Transverse colon (tissue), 4 donors: ENCODE data around the gene TBL1X. TPM values are rescaled to one million over a fixed set of nuclear protein-coding genes. Genes with fewer than 3 reads are reported as not detected.

ENCODE experiments used
- DNase-seq: peaks from one replicate; pipeline ENCODE4 v3.0.0-alpha.2; 2019
- H3K27ac ChIP-seq, 4 donors: fragments of 200-600 bp; sonication (generic); 2 replicates each; pipeline ENCODE4 v1.5.1; 2016 to 2018; ENCODE audit warnings: inconsistent platforms in 4 of 4
- H3K27me3 ChIP-seq: fragments of 200-600 bp; sonication (generic); 2 replicates; pipeline ENCODE4 v1.5.1; 2017; ENCODE audit warnings: inconsistent platforms
- H3K36me3 ChIP-seq, 4 donors: fragments of 200-600 bp; sonication (generic); 2 replicates each; pipeline ENCODE4 v1.5.1; 2017 to 2019; ENCODE audit warnings: inconsistent platforms in 4 of 4
- H3K4me1 ChIP-seq, 4 donors: fragments of 200-600 bp; sonication (generic); 2 replicates each; pipeline ENCODE4 v1.5.1; 2017 to 2020; ENCODE audit warnings: inconsistent platforms in 4 of 4
- H3K4me3 ChIP-seq, 4 donors: fragments of 200-600 bp; sonication (generic); 1 replicate in 1 of 4; 2 replicates in 3 of 4; pipeline versions ENCODE4 v1.5.1 to v1.6.1; 2017 to 2019; ENCODE audit warnings: inconsistent platforms in 4 of 4
- H3K9me3 ChIP-seq, 2 donors: fragments of 200-600 bp; sonication (generic); 2 replicates each; pipeline ENCODE4 v1.5.1; 2017 to 2019; ENCODE audit warnings: inconsistent platforms in 2 of 2
- EP300 ChIP-seq: sonication (generic); formaldehyde crosslinking; IDR thresholded peaks from one replicate; pipeline ENCODE4 v1.6.1; 2017; ENCODE audit warnings: antibody characterized with exemption, low read depth
- POLR2A ChIP-seq: fragments of 450-650 bp; IDR thresholded peaks from one replicate; pipeline ENCODE4 v1.6.1; 2016; ENCODE audit warnings: antibody characterized with exemption, mild to moderate bottlenecking, moderate library complexity
- POLR2AphosphoS5 ChIP-seq, 3 donors: sonication (generic); formaldehyde crosslinking; IDR thresholded peaks; one replicate each; pipeline ENCODE4 v1.6.1; 2016; ENCODE audit warnings: antibody characterized with exemption in 3 of 3
- WGBS, 2 donors: methylation state at CpG; one replicate each; pipeline ENCODE4 v1.1.5; 2018; ENCODE audit warnings: low coverage in 1 of 2; 5-methylcytosine and 5-hydroxymethylcytosine counted together
- in situ Hi-C, 4 donors: fragments of 200-750 bp; cut with MboI; loops; one replicate each; pipeline versions ENCODE4 v1.15.0 to v1.15.1; 2017; ENCODE audit warnings: low sequenced_read_pairs in 3 of 4, low pct_ligation_motif_present in 1 of 4, low pct_unique_long_range_greater_than_20kb in 1 of 4
- intact Hi-C: fragments of 100-400 bp; cut with DNase I; formaldehyde crosslinking; loops from one replicate; pipeline ENCODE4 v1.15.1; 2023; ENCODE audit warnings: low total_unique reads
- total RNA-seq, 4 donors: library from RNA; depleted of rRNA; stranded (reverse); fragments of >200 nt; gene quantifications; one replicate each; pipeline ENCODE4 v1.1.0, GENCODE V29; 2016
- TF ChIP-seq, protein P1 (sequence below), 5 experiments: fragments of 200-600 bp in 3 of 5; fragments of 450-650 bp in 2 of 5; sonication (generic) in 3 of 5; IDR thresholded peaks; 1 replicate in 2 of 5; 2 replicates in 3 of 5; pipeline ENCODE4 v1.5.1; 2016 to 2017; ENCODE audit warnings: antibody characterized with exemption in 5 of 5, inconsistent platforms in 3 of 5, mild to moderate bottlenecking in 2 of 5, moderate library complexity in 1 of 5

The TBL1X gene
- total RNA-seq, 4 donors from 2014 or later = 3.4 to 16.8 (median 13.0) TPM

- intact Hi-C loops = no loop called here
Measured at GRCh38 chrX:9561199-9561598, 96.3 kb downstream of the TBL1X start.

DNA sequence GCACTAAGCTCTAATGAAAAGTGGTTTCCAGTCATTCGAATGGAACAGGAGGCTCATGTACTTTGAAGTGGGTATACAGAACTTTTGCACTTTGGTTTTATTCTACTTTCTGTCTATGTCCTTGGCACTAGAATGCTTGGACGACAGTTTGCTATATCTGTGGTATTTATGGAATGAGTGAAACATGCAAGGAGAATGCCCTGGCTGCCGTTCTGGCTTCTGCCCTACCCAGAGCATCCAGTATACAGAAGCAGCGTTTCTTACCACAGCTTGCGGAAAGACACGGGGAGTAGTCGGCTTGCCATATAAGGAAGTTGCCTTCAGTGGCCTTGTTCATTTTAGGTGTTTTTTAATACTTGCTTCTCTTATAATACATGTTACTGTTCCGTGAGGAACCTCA, 98.0 kb downstream of the TBL1X start:
- in situ Hi-C loops = no loop called here

More at GRCh38 chrX:9561199-9561598, 96.3 kb downstream of the TBL1X start:
- TF ChIP-seq POLR2A (no peak), POLR2AphosphoS5 (IDR thresholded peaks at IDR 0.05) (no peak), EP300 (no peak)
- TF ChIP-seq, protein P1, sequence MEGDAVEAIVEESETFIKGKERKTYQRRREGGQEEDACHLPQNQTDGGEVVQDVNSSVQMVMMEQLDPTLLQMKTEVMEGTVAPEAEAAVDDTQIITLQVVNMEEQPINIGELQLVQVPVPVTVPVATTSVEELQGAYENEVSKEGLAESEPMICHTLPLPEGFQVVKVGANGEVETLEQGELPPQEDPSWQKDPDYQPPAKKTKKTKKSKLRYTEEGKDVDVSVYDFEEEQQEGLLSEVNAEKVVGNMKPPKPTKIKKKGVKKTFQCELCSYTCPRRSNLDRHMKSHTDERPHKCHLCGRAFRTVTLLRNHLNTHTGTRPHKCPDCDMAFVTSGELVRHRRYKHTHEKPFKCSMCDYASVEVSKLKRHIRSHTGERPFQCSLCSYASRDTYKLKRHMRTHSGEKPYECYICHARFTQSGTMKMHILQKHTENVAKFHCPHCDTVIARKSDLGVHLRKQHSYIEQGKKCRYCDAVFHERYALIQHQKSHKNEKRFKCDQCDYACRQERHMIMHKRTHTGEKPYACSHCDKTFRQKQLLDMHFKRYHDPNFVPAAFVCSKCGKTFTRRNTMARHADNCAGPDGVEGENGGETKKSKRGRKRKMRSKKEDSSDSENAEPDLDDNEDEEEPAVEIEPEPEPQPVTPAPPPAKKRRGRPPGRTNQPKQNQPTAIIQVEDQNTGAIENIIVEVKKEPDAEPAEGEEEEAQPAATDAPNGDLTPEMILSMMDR (IDR thresholded peaks at IDR 0.05) = no peak
- H3K27ac ChIP-seq = no peak overlapping the region
- WGBS, 2 donors = 92% methylated on average over 5 of the region's 5 CpGs; no CpG with 5 or more reads in 1 of the 2 donors
- no peaks in the 10 kb centered on the region for H3K9me3 ChIP-seq
- no peak for DNase-seq
- in situ Hi-C loops = no loop called here
- H3K36me3 ChIP-seq = no peaks in the 10 kb centered on the region
- no peaks in the 10 kb centered on the region for H3K27me3 ChIP-seq
- H3K4me3 ChIP-seq = no peak overlapping the region
- H3K4me1 ChIP-seq = peaks cover 0 to 8% (median under 1%) of the 10 kb centered on the region in 4 donors

GRCh38 chrX:9566150-9566621, 101.3 kb downstream of the TBL1X start:
- Histone ChIP-seq H3K4me1 (peaks cover 0 to 10% (median 3%) of the 10 kb centered on the region in 4 donors), H3K36me3 (no peaks in the 10 kb centered on the region), H3K9me3 (no peaks in the 10 kb centered on the region), H3K27me3 (no peaks in the 10 kb centered on the region), H3K27ac (peak overlapping the region in 1 of 4 donors; percentile 9), H3K4me3 (no peak overlapping the region)
- intact Hi-C loops = no loop called here
- DNase-seq = peak; percentile 51
- TF ChIP-seq POLR2AphosphoS5 (IDR thresholded peaks at IDR 0.05) = peak in 1 of 3 donors; percentile 9
- TF ChIP-seq, protein P1 (IDR thresholded peaks at IDR 0.05) = no peak
- in situ Hi-C loops = no loop called here
- WGBS, 2 donors = 51% methylated on average over 6 of the region's 6 CpGs; no CpG with 5 or more reads in 1 of the 2 donors

More for the DNA sequence above, 98.0 kb downstream of the TBL1X start:
- H3K27ac ChIP-seq = peak overlapping the region in 1 of 4 donors; percentile 31
- H3K27me3 ChIP-seq = no peaks in the 10 kb centered on the region
- WGBS, 2 donors = 83% methylated on average over 1 to 8 of the region's 8 CpGs
- no peak overlapping the region for H3K4me3 ChIP-seq
- DNase-seq = no peak
- TF ChIP-seq, protein P1 (IDR thresholded peaks at IDR 0.05) = no peak
- TF ChIP-seq EP300 (no peak), POLR2A (no peak), POLR2AphosphoS5 (IDR thresholded peaks at IDR 0.05) (no peak)
- no peaks in the 10 kb centered on the region for H3K9me3 ChIP-seq
- intact Hi-C loops = no loop called here
- H3K4me1 ChIP-seq = peaks cover 0 to 15% (median 3%) of the 10 kb centered on the region in 4 donors
- H3K36me3 ChIP-seq = no peaks in the 10 kb centered on the region

DNA sequence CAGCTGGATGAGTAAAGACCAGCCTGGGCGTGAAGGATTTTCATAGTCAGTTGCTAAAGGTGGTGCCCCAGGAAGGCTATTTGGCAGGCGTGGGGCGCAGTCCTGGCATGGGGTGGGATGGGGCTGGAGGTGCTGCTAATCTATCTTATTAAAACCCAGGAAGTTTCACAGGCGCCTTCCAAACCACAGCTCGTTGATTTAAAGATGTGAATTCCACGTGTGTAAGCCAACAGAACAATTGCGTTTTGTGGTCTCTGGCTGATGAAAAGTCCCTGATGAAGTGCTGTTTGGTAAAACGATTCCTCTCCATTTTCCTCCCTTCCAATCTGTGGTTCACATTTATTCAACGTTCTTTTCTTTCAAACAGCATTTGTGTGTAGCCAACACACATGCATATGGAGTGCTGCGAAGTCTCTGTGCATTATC, 105.0 kb downstream of the TBL1X start:
- no peak for TF ChIP-seq POLR2A
- TF ChIP-seq POLR2AphosphoS5 (IDR thresholded peaks at IDR 0.05) = no peak
- TF ChIP-seq, protein P1 (IDR thresholded peaks at IDR 0.05) = no peak
- no peak for TF ChIP-seq EP300
- H3K27me3 ChIP-seq = no peaks in the 10 kb centered on the region
- intact Hi-C loops = no loop called here
- in situ Hi-C loops = no loop called here
- H3K27ac ChIP-seq = no peak overlapping the region
- H3K36me3 ChIP-seq = no peaks in the 10 kb centered on the region
- H3K4me3 ChIP-seq = no peak overlapping the region
- no peak for DNase-seq
- H3K9me3 ChIP-seq = no peaks in the 10 kb centered on the region
- peaks cover 0 to 20% (median 3%) of the 10 kb centered on the region in 4 donors for H3K4me1 ChIP-seq
- WGBS, 2 donors = 70% methylated on average over 10 of the region's 10 CpGs; no CpG with 5 or more reads in 1 of the 2 donors
